ENCODE results near the gene SEPTIN1.

Gene SEPTIN1

DNA sequence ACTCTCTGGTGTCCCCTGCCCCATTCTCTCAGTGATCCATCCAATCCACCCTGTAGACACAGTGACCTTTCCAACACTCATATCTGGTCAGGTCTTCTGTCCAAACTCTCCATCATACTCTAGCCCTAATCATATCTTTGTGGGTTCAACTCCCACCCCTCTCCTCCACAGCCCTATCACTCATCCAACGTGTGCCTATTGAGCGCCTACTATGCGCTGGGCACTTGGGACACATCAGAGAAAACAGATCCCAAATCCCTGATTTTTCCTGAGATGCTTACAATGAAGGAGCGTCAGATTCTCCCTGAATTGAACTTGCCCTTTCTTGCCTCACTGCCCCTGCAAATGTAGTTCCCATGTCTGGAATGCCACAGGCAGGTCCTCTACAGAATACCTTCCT is 45.7 kb upstream of the SEPTIN1 start:
- H2BK5ac ChIP-seq (ENCODE audit: low read depth, low read length, poor library complexity) = no peak overlapping the region
- H4K8ac ChIP-seq (ENCODE audit: low read depth, low read length) = no peak overlapping the region
- no peaks in the 10 kb centered on the region for H3K9me3 ChIP-seq (ENCODE audit: insufficient read depth, low read depth, low read length)
- H3K4me2 ChIP-seq (ENCODE audit: low read length) = no peak overlapping the region
- DNase-seq = no peak
- no peak overlapping the region for H3K4ac ChIP-seq (ENCODE audit: low read depth, low read length)
- no peak overlapping the region for H3K4me3 ChIP-seq (ENCODE audit: low read depth, low read length)
- no peak overlapping the region for H4K12ac ChIP-seq (ENCODE audit: low read depth, low read length)
- H2BK120ac ChIP-seq (ENCODE audit: insufficient read depth, low read length, poor library complexity) = no peak overlapping the region
- no peak overlapping the region for H2AFZ ChIP-seq (ENCODE audit: insufficient read depth, low read length, poor library complexity)
- peaks cover 3% of the 10 kb centered on the region for H3K79me1 ChIP-seq (ENCODE audit: low read length)
- peaks cover 8 to 13% of the 10 kb centered on the region in 2 experiments for H3K4me1 ChIP-seq (ENCODE audit: control insufficient read depth in 1 of 2, insufficient read depth in 2 of 2, low read length in 2 of 2)
- no peak overlapping the region for H3K9ac ChIP-seq (ENCODE audit: low read length)
- H3K27ac ChIP-seq (ENCODE audit: low read depth, low read length) = no peak overlapping the region
- no peaks in the 10 kb centered on the region for H3K27me3 ChIP-seq (ENCODE audit: insufficient read depth, low read length)
- H3K79me2 ChIP-seq (ENCODE audit: control insufficient read depth, insufficient read depth, low read length, poor library complexity) = peaks cover 3% of the 10 kb centered on the region
- H3K23ac ChIP-seq (ENCODE audit: low read length) = no peak overlapping the region
- H3K14ac ChIP-seq (ENCODE audit: low read length) = no peak overlapping the region
- H4K91ac ChIP-seq (ENCODE audit: low read depth, low read length) = no peak overlapping the region
- H3K18ac ChIP-seq (ENCODE audit: low read length) = no peak overlapping the region
- peaks cover 19 to 23% of the 10 kb centered on the region in 2 experiments for H3K36me3 ChIP-seq (ENCODE audit: control insufficient read depth in 1 of 2, insufficient read depth in 2 of 2, low read length in 2 of 2)
- no peak overlapping the region for H2AK5ac ChIP-seq (ENCODE audit: low read length)
- no peak overlapping the region for H2BK12ac ChIP-seq (ENCODE audit: low read length)
- no CpG with 5 or more reads among the region's 4 CpGs for WGBS (ENCODE audit: extremely low coverage, insufficient coverage, insufficient read length)

DNA sequence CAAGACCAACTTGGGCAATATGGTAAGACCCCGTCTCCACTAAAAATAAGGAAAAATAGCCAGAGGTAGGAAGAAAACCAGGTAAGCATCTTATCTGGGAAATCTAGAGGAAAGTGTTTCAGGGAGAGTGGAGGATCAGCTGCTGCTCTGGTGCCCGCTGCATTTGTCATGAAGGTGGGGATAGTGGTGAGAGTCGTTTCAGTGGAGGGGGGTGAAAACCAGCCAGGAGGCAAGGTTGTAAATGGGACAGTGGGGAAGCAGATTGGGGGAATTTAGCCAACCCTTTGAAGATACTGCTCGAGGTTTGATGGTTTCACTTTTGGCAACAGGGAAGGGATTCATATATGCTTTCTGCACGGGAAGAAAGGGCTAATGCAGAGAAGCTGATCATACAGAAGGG is 38.6 kb upstream of the SEPTIN1 start:
- Histone ChIP-seq H3K79me2 (ENCODE audit: control insufficient read depth, insufficient read depth, low read length, poor library complexity) (no peaks in the 10 kb centered on the region), H4K12ac (ENCODE audit: low read depth, low read length) (no peak overlapping the region), H4K91ac (ENCODE audit: low read depth, low read length) (no peak overlapping the region), H2BK12ac (ENCODE audit: low read length) (no peak overlapping the region), H3K23ac (ENCODE audit: low read length) (no peak overlapping the region), H3K4me1 (ENCODE audit: control insufficient read depth in 1 of 2, insufficient read depth in 2 of 2, low read length in 2 of 2) (peaks cover 4 to 10% of the 10 kb centered on the region in 2 experiments), H2BK5ac (ENCODE audit: low read depth, low read length, poor library complexity) (no peak overlapping the region), H2BK120ac (ENCODE audit: insufficient read depth, low read length, poor library complexity) (no peak overlapping the region), H3K9ac (ENCODE audit: low read length) (no peak overlapping the region), H3K36me3 (ENCODE audit: control insufficient read depth in 1 of 2, insufficient read depth in 2 of 2, low read length in 2 of 2) (peaks cover 20 to 22% of the 10 kb centered on the region in 2 experiments), H2AFZ (ENCODE audit: insufficient read depth, low read length, poor library complexity) (no peak overlapping the region), H3K27me3 (ENCODE audit: insufficient read depth, low read length) (no peaks in the 10 kb centered on the region), H2AK5ac (ENCODE audit: low read length) (no peak overlapping the region), H3K79me1 (ENCODE audit: low read length) (no peaks in the 10 kb centered on the region), H3K4me2 (ENCODE audit: low read length) (no peak overlapping the region), H3K14ac (ENCODE audit: low read length) (no peak overlapping the region), H3K18ac (ENCODE audit: low read length) (no peak overlapping the region), H4K8ac (ENCODE audit: low read depth, low read length) (no peak overlapping the region), H3K27ac (ENCODE audit: low read depth, low read length) (no peak overlapping the region), H3K4me3 (ENCODE audit: low read depth, low read length) (no peak overlapping the region), H3K9me3 (ENCODE audit: insufficient read depth, low read depth, low read length) (no peaks in the 10 kb centered on the region), H3K4ac (ENCODE audit: low read depth, low read length) (no peak overlapping the region)
- WGBS (ENCODE audit: extremely low coverage, insufficient coverage, insufficient read length) = no CpG with 5 or more reads among the region's 5 CpGs
- no peak for DNase-seq

DNA sequence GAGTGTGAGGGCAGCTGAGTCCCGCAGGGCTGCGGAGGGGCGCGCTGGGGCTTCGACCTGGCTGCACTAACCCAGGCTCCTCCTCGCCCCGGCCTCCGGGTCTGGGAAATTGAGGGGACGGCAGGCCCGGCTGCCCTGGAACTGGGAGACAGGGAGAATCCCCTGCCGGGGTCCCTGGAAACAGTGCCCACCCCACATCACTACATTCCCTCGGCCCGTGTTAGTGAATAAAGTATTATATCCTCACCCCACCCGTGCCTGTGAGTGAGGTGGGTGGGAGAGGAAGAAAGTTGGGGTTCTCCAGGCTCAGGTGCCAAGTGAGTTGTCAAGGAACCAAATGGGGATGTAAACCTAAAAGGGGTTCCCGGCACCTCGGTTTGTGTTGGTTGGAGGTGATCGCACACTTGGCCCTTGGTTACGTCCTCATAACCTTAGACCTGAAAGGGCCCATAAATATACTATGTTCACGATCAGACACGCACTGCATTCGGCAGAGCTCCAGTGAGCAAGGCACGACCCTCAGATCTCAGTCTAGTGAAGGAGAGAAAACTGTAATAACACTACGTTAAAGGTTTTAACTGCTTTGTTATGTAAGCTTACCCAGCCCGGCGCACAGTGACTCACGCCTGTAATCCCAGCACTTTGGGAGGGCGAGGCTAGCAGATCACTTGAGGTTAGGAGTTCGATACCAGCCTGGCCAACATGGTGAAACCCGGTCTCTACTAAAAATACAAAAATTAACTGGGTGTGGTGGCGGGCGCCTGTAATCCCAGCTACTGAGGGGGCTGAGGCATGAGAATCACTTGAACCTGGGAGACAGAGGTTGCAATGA is 36.2 kb upstream of the SEPTIN1 start:
- Histone ChIP-seq H4K12ac (ENCODE audit: low read depth, low read length) (no peak overlapping the region), H3K18ac (ENCODE audit: low read length) (no peak overlapping the region), H2BK5ac (ENCODE audit: low read depth, low read length, poor library complexity) (no peak overlapping the region), H4K91ac (ENCODE audit: low read depth, low read length) (no peak overlapping the region), H3K79me2 (ENCODE audit: control insufficient read depth, insufficient read depth, low read length, poor library complexity) (no peaks in the 10 kb centered on the region), H3K27ac (ENCODE audit: low read depth, low read length) (no peak overlapping the region), H4K8ac (ENCODE audit: low read depth, low read length) (peak overlapping the region; percentile 34), H3K4me2 (ENCODE audit: low read length) (peak overlapping the region; percentile 84), H2AK5ac (ENCODE audit: low read length) (no peak overlapping the region), H3K27me3 (ENCODE audit: insufficient read depth, low read length) (no peaks in the 10 kb centered on the region), H3K9ac (ENCODE audit: low read length) (no peak overlapping the region), H3K79me1 (ENCODE audit: low read length) (no peaks in the 10 kb centered on the region), H2BK120ac (ENCODE audit: insufficient read depth, low read length, poor library complexity) (no peak overlapping the region), H3K23ac (ENCODE audit: low read length) (no peak overlapping the region), H3K9me3 (ENCODE audit: insufficient read depth, low read depth, low read length) (no peaks in the 10 kb centered on the region), H3K36me3 (ENCODE audit: control insufficient read depth in 1 of 2, insufficient read depth in 2 of 2, low read length in 2 of 2) (peaks cover 14 to 17% of the 10 kb centered on the region in 2 experiments), H3K4me1 (ENCODE audit: control insufficient read depth in 1 of 2, insufficient read depth in 2 of 2, low read length in 2 of 2) (peaks cover 7 to 10% of the 10 kb centered on the region in 2 experiments), H3K4me3 (ENCODE audit: low read depth, low read length) (peak overlapping the region; percentile 70), H3K4ac (ENCODE audit: low read depth, low read length) (no peak overlapping the region), H2AFZ (ENCODE audit: insufficient read depth, low read length, poor library complexity) (peak overlapping the region; percentile 53), H2BK12ac (ENCODE audit: low read length) (no peak overlapping the region), H3K14ac (ENCODE audit: low read length) (no peak overlapping the region)
- no CpG with 5 or more reads among the region's 31 CpGs for WGBS (ENCODE audit: extremely low coverage, insufficient coverage, insufficient read length)
- no peak for DNase-seq

DNA sequence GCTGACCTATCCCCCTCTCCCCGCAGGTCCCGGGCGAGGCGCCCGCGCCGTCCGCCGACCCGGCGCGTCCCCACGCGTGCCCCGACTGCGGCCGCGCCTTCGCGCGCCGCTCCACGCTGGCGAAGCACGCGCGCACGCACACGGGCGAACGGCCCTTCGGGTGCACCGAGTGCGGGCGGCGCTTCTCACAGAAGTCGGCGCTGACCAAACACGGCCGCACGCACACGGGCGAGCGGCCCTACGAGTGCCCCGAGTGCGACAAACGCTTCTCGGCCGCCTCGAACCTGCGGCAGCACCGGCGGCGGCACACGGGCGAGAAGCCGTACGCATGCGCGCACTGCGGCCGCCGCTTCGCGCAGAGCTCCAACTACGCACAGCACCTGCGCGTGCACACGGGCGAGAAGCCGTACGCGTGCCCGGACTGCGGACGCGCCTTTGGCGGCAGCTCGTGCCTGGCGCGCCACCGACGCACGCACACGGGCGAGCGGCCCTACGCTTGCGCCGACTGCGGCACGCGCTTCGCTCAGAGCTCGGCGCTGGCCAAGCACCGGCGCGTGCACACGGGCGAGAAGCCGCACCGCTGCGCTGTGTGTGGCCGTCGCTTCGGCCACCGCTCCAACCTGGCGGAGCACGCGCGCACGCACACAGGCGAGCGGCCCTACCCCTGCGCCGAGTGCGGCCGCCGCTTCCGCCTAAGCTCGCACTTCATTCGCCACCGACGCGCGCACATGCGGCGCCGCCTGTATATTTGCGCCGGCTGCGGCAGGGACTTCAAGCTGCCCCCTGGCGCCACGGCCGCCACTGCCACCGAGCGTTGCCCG is 35.4 kb upstream of the SEPTIN1 start:
- Histone ChIP-seq H2BK5ac (ENCODE audit: low read depth, low read length, poor library complexity) (no peak overlapping the region), H2AK5ac (ENCODE audit: low read length) (no peak overlapping the region), H3K27ac (ENCODE audit: low read depth, low read length) (peak overlapping the region; percentile 26), H3K14ac (ENCODE audit: low read length) (peak overlapping the region; percentile 31), H3K4me3 (ENCODE audit: low read depth, low read length) (peak overlapping the region; percentile 70), H3K4ac (ENCODE audit: low read depth, low read length) (no peak overlapping the region), H3K4me1 (ENCODE audit: control insufficient read depth in 1 of 2, insufficient read depth in 2 of 2, low read length in 2 of 2) (peaks cover 7 to 10% of the 10 kb centered on the region in 2 experiments), H3K79me2 (ENCODE audit: control insufficient read depth, insufficient read depth, low read length, poor library complexity) (no peaks in the 10 kb centered on the region), H3K18ac (ENCODE audit: low read length) (peak overlapping the region; percentile 20), H4K12ac (ENCODE audit: low read depth, low read length) (peak overlapping the region; percentile 13), H2BK120ac (ENCODE audit: insufficient read depth, low read length, poor library complexity) (no peak overlapping the region), H3K9ac (ENCODE audit: low read length) (peak overlapping the region; percentile 70), H3K9me3 (ENCODE audit: insufficient read depth, low read depth, low read length) (no peaks in the 10 kb centered on the region), H4K8ac (ENCODE audit: low read depth, low read length) (peak overlapping the region; percentile 52), H3K23ac (ENCODE audit: low read length) (no peak overlapping the region), H3K4me2 (ENCODE audit: low read length) (peak overlapping the region; percentile 84), H3K27me3 (ENCODE audit: insufficient read depth, low read length) (no peaks in the 10 kb centered on the region), H3K79me1 (ENCODE audit: low read length) (no peaks in the 10 kb centered on the region), H2AFZ (ENCODE audit: insufficient read depth, low read length, poor library complexity) (peak overlapping the region; percentile 53), H4K91ac (ENCODE audit: low read depth, low read length) (peak overlapping the region; percentile 23), H3K36me3 (ENCODE audit: control insufficient read depth in 1 of 2, insufficient read depth in 2 of 2, low read length in 2 of 2) (peaks cover 12% of the 10 kb centered on the region in 2 experiments), H2BK12ac (ENCODE audit: low read length) (no peak overlapping the region)
- peak; percentile 97 for DNase-seq
- WGBS (ENCODE audit: extremely low coverage, insufficient coverage, insufficient read length) = no CpG with 5 or more reads among the region's 140 CpGs
